Fibroblast of skin of back (primary cell): ENCODE data around the gene ZNF626. TPM values are rescaled to one million over a fixed set of nuclear protein-coding genes. Genes with fewer than 3 reads are reported as not detected.
"Not testable (repeated sequence)": the region's sequence is repeated elsewhere in the genome, so short reads cannot be mapped to it uniquely, and the experiment has no call there.

Experiments
- DNase-seq: peaks from one replicate; pipeline ENCODE4 v3.0.0-alpha.2; 2013
- polyA plus RNA-seq, 2 experiments: library from polyadenylated mRNA; unstranded; fragments of 120-200 nt; gene quantifications; one replicate each; pipeline ENCODE4 v1.2.1, GENCODE V29; 2013; ENCODE audit not compliant: insufficient read length in 2 of 2

Gene ZNF626
- polyA plus RNA-seq (2013, experiment 1 of 2; ENCODE audit: insufficient read length) = 2.8 TPM
- polyA plus RNA-seq (2013, experiment 2 of 2; ENCODE audit: insufficient read length) = 4.0 TPM

- peak; percentile 96 for DNase-seq
These were observed at the start of gene ZNF626 for GRCh38 chr19:20661150-20661819. TSS of gene ZNF626 (minus strand) at chr19:20661571. CDS start at chr19:20661446, 125 bp downstream.

GRCh38 chr19:20669263-20669662, 7.9 kb upstream of the ZNF626 start:
- DNase-seq = no peak

GRCh38 chr19:20667281-20667680, 5.9 kb upstream of the ZNF626 start:
- DNase-seq = no peak

GRCh38 chr19:20664901-20665781, 3.8 kb upstream of the ZNF626 start:
- DNase-seq = peak; percentile 8

GRCh38 chr19:20664475-20664874, 3.1 kb upstream of the ZNF626 start:
- not testable (repeated sequence) for DNase-seq

- no peak for DNase-seq
These were observed 1.2 kb upstream of the ZNF626 start for GRCh38 chr19:20662421-20663105.

GRCh38 chr19:20660473-20661140, 764 bp downstream of the ZNF626 start:
- no peak for DNase-seq

GRCh38 chr19:20640545-20640944, 20.8 kb downstream of the ZNF626 start:
- no peak for DNase-seq

- no peak for DNase-seq
These were observed 21.3 kb downstream of the ZNF626 start for GRCh38 chr19:20640023-20640422.

GRCh38 chr19:20624560-20624959, 36.8 kb downstream of the ZNF626 start:
- not testable (repeated sequence) for DNase-seq

- DNase-seq = no peak
These were observed 45.3 kb downstream of the ZNF626 start for GRCh38 chr19:20616071-20616470.

GRCh38 chr19:20614971-20615370, 46.4 kb downstream of the ZNF626 start:
- DNase-seq = not testable (repeated sequence)

GRCh38 chr19:20612711-20613316, 48.6 kb downstream of the ZNF626 start:
- no peak for DNase-seq

- DNase-seq = no peak
These were observed 49.5 kb downstream of the ZNF626 start for GRCh38 chr19:20611866-20612265.

GRCh38 chr19:20607943-20608342, 53.4 kb downstream of the ZNF626 start:
- no peak for DNase-seq
